ENCODE measurements around the gene CNTD1. TPM values are rescaled to one million over a fixed set of nuclear protein-coding genes. Genes with fewer than 3 reads are reported as not detected.

Gene CNTD1
- total RNA-seq, 1 experiment from 2014 or later = 0.66 TPM

GRCh38 chr17:42803074-42803883 lies 4.6 kb downstream of the CNTD1 start:
- DNase-seq (ENCODE audit: low spot score) = no peak

GRCh38 chr17:42804918-42805367 lies 6.3 kb downstream of the CNTD1 start:
- DNase-seq (ENCODE audit: low spot score) = peak; percentile 54

GRCh38 chr17:42806249-42806648 lies 7.6 kb downstream of the CNTD1 start:
- DNase-seq (ENCODE audit: low spot score) = peak; percentile 23

- no peak for DNase-seq (ENCODE audit: low spot score)
Measured at GRCh38 chr17:42809250-42809649, 10.6 kb downstream of the CNTD1 start.

- DNase-seq (ENCODE audit: low spot score) = no peak
Measured at GRCh38 chr17:42814633-42815399, 16.2 kb downstream of the CNTD1 start.

GRCh38 chr17:42817866-42818265 lies 19.2 kb downstream of the CNTD1 start:
- no peak for DNase-seq (ENCODE audit: low spot score)

GRCh38 chr17:42818379-42818778 lies 19.7 kb downstream of the CNTD1 start:
- DNase-seq (ENCODE audit: low spot score) = no peak

- peak; percentile 78 for DNase-seq (ENCODE audit: low spot score)
Measured at GRCh38 chr17:42819939-42820535, 21.4 kb downstream of the CNTD1 start.

GRCh38 chr17:42821176-42821575 lies 22.5 kb downstream of the CNTD1 start:
- DNase-seq (ENCODE audit: low spot score) = no peak

- DNase-seq (ENCODE audit: low spot score) = no peak
Measured at GRCh38 chr17:42827472-42827871, 28.8 kb downstream of the CNTD1 start.

GRCh38 chr17:42830971-42831370 lies 32.3 kb downstream of the CNTD1 start:
- no peak for DNase-seq (ENCODE audit: low spot score)

- DNase-seq (ENCODE audit: low spot score) = no peak
Measured at GRCh38 chr17:42832213-42832933, 33.7 kb downstream of the CNTD1 start.

- DNase-seq (ENCODE audit: low spot score) = peak; percentile 88
Measured at GRCh38 chr17:42832934-42833766, 34.5 kb downstream of the CNTD1 start, which contains the start of gene PSME3. PSME3 (plus strand) TSS chr17:42833397; CDS start chr17:42833632, 235 bp downstream.

GRCh38 chr17:42833767-42834422 lies 35.2 kb downstream of the CNTD1 start:
- no peak for DNase-seq (ENCODE audit: low spot score)

- no peak for DNase-seq (ENCODE audit: low spot score)
Measured at GRCh38 chr17:42835732-42836131, 37.1 kb downstream of the CNTD1 start.

- no peak for DNase-seq (ENCODE audit: low spot score)
Measured at GRCh38 chr17:42841975-42842685, 43.5 kb downstream of the CNTD1 start.

- DNase-seq (ENCODE audit: low spot score) = peak; percentile 80
Measured at GRCh38 chr17:42843358-42843934, 44.8 kb downstream of the CNTD1 start.

- DNase-seq (ENCODE audit: low spot score) = no peak
Measured at GRCh38 chr17:42844271-42844670, 45.6 kb downstream of the CNTD1 start, which contains the start of gene AOC2. AOC2 (plus strand) TSS chr17:42844580; CDS start chr17:42844627, 47 bp downstream.

Measured in HT-29 (cell line).